HG03460 (cell line): ENCODE measurements around the gene GMCL2.
A peak's percentile ranks its signal among the peaks of the same experiment; 100 is the strongest.
"Not testable (repeated sequence)": the region's sequence is repeated elsewhere in the genome, so short reads cannot be mapped to it uniquely, and the experiment has no call there.

Experiments used
- ATAC-seq: cut with Tn5 transposase; IDR thresholded peaks from one replicate; pipeline ENCODE4 v1.9.1; 2021; ENCODE audit not compliant: unreplicated experiment

The GMCL2 gene

DNA sequence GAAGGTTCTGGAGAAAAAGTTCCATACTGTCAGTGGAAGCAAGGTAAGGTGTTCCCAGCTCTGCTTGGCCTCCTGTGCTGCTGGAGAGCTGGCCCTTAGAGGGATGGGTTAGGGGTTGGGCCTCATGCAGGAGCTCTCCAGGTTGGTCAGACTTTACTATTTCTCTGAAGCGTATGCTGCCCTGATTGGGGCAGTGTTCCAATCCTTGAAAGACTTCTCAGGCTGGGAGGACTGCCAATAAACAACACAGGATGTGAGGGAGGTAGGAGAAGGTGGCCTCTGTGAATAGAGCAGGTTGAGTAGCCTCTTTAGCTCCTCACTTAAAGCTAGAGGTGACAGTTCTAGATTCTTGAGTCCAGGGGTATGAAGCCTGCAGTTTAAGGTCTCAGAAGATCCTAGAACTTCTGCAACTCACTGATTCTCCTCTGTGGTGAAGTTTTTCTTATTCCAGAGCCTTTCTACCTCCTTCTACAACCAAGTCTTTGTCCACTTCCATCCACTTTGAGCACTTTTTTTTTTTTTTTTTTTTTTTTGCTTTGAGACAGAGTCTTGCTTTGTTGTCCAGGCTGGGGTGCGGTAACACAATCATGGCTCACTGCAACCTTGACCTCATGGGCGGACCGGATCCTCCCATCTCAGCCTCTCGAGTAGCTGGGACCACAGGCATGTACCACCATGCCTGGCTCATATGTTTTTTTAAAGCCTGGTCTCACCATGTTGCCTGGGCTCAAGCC is 20.2 kb upstream of the GMCL2 start:
- no peak for ATAC-seq

DNA sequence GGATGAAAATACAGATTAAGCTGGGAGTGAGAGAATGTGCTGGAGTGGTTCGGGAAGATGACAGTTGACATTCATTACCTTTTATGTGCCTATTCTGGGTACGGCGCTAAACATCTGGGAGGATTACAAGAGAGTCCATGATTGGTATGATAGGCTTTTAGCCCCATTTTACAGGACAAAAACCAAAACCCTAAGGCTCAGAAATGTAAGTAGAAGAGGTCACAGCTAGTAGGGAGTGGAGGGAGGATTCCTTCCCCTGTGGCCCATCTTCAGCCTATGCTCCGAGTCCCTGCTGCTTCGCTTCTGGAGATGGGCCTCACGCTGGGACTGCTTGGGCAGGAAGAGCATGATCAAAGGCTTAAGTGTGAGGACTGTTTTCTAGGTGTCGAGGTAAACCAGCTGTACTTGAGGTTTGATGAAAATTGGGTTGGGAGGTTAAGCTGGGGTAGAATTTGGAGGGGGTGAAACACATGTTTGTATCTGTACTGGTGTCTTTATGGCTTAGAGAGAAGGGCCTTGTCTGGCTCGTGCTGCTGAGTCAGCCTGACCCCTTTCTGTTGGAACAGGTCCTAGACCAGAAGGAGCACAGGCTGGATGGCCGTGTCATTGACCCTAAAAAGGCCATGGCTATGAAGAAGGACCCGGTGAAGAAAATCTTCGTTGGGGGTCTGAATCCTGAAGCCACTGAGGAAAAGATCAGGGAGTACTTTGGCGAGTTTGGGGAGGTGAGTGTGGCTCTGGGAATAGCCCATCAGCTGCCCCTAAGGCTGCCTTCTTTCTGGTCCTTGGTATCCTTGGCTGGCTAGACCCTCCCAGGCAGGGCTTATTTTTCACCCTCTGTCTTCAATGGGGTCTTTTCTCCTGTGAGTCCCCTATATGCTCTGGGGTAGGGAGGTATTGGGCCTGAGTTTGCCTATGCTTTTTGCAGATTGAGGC is 19.3 kb upstream of the GMCL2 start:
- ATAC-seq, result no peak

DNA sequence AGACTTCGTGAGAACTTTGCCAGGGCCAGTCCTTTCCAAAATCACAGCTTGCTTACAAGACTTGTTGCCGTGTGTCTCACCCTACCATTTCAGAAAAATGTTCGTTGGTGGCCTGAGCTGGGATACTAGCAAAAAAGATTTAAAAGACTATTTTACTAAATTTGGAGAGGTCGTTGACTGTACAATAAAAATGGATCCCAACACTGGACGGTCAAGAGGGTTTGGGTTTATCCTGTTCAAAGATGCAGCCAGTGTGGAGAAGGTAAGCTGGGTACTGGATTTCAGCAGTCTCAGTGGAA is 18.5 kb upstream of the GMCL2 start:
- no peak for ATAC-seq

DNA sequence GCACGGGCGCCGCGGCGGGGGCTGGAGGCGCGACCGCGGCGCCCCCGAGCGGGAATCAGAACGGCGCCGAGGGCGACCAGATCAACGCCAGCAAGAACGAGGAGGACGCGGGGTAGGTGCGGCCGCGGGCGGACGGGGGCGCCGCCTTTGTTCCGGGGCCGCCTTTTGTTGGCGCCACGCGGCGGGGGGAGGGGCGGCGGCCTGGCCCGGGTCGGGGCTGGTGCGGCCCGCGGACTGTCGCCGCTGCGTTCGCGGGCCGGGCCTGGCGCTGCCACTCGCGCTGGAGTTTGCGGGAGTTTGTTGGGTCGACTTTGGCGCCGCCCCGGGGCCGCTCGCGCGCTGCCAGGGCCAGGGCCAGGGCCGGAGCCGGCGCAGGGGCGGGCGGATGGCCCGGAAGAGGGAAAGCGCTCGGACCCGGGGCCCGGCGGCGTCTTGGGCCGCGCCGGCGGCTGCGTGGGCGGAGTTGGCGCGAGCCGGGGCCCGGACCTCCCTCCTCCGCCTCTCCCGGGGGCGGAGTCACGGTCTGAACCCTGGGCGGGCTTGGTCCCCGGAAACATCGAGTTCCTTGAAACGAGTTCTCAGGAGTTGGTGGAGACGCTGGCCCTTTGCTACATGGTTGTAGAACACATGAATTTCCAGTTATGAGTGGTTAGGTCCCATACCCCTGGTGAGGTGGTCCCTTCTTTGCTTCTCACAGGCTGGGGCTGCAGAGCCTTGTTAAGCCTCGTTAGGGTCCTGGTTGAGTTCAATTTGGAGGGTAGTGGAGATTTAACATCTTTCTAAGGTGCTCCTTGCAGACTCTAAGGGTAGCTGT is 18.0 kb upstream of the GMCL2 start:
- ATAC-seq, result peak; percentile 56

DNA sequence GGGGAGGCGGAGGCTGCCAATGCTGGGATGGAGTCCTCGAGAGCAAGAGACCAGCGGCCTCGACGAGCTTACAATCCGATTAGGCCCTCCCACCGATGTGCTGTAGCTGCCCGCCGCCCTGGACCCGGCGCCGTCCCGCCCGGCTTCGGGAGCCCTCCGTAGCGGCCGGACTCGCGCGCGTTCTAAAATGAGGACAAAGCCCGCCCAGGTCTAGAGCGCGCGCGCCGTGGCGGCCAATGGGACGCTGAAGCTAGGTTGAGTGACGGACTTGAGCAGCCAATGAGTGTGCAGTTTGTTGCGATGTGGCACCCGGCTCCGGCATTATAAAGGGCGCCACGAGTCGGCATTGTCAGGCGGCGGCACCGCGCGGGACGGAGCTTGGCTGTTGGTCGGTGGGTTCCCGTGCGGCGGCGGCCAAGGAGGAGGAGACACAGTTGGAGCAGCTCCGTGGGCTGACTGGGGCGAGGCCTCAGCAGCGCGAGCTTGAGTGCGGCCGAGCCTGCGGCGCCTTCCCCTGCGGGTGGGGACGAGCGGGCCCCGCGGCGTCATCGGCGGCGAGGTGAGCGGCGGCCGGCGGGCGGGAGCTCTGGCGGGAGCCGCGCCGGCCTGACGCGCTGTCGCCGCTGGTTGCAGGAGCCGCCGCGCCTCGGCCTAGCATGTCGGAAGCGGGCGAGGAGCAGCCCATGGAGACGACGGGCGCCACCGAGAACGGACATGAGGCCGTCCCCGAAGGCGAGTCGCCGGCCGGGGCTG is 17.2 kb upstream of the GMCL2 start, which contains the start of gene HNRNPAB:
Gene HNRNPAB (plus strand): TSS at position 352 of the 753 bp plus-strand sequence. CDS start 305 bp downstream, at position 657.
- ATAC-seq, result peak; percentile 80

DNA sequence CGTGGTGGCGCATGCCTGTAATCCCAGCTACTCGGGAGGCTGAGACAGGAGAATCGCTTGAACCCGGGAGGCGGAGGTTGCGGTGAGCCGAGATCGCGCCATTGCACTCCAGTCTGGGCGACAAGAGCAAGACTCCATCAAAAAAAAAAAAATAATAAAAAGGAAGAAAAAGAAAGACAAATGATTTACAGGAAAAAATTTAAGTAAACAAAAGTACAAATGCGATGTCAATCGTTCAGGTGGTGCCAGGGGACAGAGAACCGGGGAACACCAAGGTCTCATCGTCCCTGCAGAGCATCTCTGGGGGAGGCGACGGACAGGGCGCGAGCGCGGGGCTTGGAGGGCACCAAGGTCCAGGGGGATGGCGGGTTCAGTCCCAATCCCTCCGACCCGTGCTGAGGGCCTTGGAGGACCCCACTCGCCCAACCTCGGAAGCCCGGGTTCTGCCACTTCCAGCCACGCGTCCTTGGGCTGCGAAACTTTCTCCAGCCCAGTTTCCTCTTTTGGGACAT is 16.6 kb upstream of the GMCL2 start:
- peak; percentile 8 for ATAC-seq

DNA sequence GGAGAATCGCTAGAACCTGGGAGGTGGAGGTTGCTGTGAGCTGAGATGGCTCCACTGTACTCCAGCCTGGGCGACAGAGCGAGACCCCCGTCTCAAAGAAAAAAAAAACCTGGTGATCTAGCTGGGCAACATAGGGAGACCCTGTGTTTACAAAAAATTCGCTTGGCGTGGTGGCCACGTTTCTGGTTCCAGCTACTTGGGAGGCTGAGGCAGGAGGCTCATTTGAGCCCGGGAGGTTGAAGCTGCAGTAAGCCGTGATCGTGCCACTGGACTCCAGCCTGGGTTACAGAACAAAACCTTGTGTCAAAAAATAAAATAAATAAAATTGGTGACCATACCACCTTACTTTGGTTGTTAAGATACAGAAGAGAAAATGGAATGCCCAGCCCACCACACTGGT is 15.4 kb upstream of the GMCL2 start:
- no peak for ATAC-seq

DNA sequence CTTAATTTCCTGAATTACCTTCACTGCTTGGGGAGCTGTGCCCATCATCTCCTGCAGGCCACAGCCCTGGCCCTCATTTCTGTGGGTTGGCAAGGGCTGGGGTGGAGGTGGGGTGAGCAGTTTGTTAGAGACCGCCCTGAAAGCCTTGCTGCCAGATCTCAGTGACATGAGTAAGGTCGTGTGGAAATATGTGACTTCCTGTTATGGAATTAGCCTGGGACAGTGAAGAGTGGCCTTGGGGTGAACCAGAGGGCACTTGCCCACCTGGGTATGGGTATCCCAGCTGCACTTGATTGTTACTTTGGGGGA is 14.7 kb upstream of the GMCL2 start:
- ATAC-seq, result no peak

DNA sequence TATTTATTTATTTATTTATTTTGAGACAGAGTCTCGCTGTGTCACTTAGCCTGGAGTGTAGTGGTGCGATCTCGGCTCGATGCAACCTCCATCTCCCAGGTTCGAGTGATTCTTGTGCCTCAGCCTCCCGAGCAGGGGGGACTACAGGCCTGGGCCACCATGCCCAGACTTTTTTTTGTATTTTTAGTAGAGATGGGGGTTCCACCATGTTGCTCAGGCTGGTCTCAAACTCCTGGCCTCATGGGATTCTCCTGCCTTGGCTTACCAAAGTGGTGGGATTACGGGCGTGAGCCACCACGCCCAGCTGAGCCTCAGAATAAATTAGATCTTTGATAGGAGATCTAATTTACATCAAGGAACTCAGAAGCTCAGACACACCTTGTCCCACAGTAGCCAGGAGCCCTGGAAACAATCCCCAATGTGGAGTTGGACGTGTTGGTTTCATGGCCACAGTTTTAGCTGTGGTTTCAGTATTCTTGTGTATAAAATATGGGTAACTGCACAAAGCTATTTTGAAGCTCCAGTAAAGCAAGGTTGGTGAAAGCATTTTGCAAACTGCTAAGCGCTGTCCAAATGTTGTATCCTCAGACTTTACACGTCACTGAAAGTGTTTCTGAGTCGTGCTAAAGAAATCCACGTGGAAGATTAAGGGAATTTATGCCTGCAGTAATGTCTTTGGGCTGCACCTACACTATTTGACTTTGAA is 14.2 kb upstream of the GMCL2 start:
- ATAC-seq, result no peak

DNA sequence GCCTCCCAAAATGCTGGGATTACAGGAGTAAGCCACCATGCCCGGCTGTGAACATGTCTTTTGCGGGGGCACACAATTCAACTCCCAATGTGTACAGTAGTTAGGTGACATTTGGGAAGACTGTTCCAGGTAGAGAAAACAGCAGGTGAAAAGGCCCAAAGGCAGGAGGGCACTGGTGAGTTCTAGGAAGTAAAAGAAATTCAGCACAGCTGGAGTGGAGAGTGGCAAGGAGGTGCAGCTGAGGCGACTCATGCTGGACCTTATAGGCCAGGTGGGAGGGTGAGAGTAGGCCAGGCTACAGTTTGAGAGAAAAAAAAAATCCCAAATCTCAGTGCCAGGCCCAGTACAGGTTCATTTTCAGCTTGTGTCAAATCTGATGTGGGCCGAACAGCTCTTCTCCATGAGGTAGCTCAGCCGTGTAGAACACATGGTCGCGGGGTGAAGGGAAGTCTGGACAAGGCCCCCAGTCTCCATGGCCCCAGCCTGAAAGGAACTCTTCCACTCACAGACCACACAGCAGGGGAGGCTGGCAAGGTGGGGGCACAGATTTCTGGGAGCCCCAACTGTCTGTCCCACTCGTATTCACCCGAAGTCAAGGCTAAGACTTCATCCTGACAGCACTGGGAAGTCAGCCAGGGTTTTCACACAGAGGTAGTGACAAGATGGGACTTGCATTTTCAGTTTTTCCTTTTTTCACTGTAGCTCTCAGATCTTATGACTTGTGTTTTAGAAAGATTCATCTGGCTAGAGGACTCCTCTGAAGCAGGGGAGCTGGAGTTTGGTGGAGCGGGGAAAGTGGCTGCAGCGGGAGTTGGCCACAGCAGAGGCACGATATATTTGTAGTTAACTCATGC is 12.6 kb upstream of the GMCL2 start:
- no peak for ATAC-seq

DNA sequence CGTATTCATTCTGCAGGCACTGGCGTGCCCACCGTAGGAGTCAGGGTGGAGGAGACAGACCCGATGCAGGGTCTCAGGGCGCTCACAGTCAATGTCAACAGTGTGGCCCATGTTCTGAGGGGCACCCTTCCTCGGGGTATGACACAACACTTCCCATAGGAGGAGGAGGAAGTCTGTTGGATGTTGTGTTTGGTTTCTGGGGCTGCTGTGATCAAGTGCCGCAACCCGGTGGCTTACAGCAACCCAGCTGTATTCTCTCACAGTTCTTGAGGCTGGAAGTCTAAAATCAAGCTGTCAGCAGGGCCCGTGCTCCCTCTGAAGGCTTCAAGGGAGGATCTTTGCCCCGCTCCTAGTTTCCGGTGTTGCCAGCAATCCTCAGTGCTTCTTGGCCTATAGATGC is 11.5 kb upstream of the GMCL2 start:
- ATAC-seq, result no peak

DNA sequence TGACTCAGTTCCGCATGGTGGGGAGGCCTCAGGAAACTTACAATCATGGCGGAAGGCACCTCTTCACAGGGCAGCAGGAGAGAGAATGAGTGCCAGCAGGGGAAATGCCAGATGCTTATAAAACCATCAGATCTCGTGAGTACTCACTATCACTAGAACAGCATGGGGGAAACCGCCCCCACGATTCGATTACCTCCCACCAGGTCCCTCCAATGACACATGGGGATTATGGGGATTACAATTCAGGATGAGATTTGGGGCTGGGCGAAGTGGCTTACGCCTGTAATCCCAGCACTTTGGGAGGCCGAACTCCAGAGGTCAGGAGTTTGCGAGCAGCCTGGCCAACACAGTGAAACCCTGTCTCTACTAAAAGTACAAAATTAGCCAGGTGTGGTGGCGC is 11.0 kb upstream of the GMCL2 start:
- ATAC-seq, result not testable (repeated sequence)

DNA sequence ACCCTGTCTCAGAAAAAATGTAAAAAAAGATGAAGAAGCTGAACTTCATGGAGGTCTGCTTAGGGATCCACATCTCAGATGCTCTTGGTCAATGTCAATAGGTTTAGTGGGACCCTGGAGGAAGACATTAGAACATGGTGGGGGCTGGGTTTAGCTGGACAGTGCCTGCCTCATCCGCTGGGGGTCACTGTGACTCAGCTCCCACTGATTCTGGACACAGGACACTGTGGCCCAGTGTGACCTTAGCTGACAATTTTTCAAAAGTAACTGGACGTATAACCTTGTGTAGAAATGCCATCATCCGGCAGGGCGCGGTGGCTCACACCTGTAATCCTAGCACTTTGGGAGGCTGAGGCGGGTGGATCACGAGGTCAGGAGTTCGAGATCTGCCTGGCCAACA is 9.8 kb upstream of the GMCL2 start:
- no peak for ATAC-seq

DNA sequence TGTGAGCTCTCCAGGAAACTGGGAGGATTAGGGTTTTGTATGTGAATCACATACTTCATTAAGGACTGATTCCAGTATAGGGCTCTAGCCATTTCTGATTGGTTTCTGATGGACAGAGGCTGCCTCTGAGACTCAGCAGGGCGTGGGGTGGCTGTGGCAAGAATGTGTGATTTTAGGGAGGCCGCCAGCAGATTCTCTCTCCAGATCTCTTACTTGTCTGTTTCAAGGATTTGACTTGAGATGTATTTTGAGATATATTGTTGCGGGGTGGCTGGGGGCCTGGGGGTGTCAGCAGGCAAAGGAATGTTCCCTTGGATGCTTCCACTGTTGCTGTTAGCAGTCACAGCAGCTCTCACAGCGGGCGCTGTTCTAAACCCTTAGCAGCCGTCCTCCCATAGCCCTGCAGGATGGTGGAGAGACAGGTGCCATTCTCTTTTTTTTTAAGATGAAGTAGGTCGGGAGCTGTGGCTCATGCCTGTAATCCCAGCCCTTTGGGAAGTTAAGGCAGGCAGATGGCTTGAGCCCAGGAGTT is 9.2 kb upstream of the GMCL2 start:
- ATAC-seq, result no peak

DNA sequence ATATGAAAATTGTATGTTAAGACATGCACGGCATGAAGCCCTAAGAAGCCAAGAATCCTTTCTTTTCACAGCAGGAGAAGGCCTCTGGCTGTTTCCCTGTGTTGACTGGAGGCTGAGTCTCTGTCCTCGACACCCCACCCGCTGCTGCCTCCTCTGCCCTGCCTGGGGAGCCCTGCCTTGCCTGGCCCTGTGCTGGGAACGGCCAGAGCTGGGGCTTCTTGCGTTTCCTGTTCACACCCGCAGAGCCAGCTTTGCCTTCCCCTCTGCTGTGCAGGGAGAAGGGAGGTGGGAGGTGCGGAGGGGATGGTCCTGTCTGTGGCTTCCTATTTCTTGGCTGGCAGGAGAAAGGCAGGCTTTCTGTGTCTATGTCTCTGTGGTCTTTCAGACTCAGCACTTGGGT is 6.9 kb upstream of the GMCL2 start:
- ATAC-seq, result no peak

DNA sequence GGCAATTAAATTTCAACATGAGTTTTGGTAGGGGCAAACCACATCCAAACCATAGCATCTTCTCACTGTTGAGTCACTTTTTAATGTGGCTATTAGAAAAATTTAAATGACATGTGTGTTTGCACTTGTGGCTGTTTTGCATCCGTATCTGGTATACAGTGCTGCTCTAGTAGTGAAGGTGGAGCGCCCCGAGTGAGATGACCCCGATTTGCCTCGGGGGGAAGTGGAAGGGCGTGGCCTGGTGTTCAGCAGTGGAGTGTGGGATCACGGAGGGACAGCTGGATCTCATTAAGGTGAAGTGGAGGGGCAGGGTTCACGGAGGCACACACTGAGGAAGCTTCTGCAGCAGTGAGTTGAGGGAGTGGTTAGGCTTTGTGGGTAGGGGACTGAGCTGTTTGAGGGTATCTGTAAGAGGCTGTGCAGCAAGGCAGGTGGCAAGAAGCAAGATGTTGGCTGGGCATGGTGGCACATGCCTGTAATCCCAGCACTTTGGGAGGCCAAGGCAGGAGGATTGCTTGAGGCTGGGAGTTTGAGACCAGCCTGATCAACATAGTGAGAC is 6.2 kb upstream of the GMCL2 start:
- no peak for ATAC-seq

DNA sequence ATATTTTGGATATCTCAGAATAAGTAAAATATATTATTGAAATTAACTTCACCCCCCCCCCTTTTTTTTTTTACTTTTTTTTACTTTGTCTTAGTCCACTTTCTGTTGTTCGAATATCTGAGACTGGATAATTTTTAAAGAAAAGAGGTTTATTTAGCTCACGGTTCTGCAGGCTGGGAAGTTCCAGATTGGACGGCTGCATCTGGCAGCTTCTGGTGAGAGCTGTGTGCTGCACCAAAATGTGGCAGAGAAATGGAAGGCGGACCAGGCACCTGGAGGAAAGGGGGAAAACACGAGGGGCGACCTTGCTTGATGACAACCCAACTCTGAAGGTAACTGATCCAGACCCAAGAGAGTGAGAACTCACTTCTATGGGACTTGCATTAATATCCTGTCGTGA is 5.6 kb upstream of the GMCL2 start:
- no peak for ATAC-seq

DNA sequence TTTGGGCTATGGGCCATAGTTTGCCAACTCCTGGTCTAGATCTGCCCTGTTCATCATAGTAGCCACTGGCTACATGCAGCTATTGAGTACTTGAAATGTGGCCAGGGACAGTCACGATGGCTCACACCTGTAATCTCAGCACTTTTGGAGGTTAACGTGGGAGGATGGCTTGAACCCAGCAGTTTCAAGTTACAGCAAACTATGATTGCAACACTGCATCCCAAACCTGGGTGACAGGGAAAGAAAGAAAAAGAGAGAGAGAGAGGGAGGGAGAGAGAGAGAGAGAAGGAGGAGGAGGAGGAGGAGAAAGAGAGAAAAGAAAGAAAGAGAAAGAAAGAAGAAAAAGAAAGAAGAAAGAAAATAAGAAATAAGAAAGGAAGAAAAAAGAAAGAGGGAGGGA is 5.1 kb upstream of the GMCL2 start:
- ATAC-seq, result no peak

DNA sequence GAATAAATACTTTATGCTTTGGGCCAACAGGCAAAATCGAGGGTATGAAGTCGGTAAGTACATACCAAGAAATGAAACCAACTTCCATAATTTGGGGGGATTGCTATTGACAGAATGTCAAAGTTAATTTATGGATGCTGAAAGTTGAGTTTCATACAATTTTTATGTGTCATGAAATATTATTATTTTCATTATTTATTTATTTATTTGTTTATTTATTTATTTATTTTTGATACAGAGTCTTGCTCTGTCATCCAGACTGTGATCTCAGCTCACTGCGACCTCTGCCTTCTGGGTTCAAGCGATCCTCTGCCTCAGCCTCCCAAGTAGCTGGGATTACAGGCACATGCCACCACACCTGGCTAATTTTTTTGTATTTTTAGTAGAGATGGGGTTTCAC is 4.5 kb upstream of the GMCL2 start:
- no peak for ATAC-seq
